ENCODE results near the gene MRPS9.

The MRPS9 gene

GRCh38 chr2:105118960-105119359, 81.1 kb downstream of the MRPS9 start:
- DNase-seq (ENCODE audit: low read depth), result no peak

GRCh38 chr2:105121434-105121833, 83.6 kb downstream of the MRPS9 start:
- DNase-seq (ENCODE audit: low read depth), result no peak

GRCh38 chr2:105125428-105125827, 87.6 kb downstream of the MRPS9 start:
- no peak for DNase-seq (ENCODE audit: low read depth)

- no peak for DNase-seq (ENCODE audit: low read depth)
These were observed 88.1 kb downstream of the MRPS9 start for GRCh38 chr2:105125920-105126319.

- DNase-seq (ENCODE audit: low read depth), result no peak
These were observed 88.5 kb downstream of the MRPS9 start for GRCh38 chr2:105126336-105126735.

GRCh38 chr2:105127289-105127915, 89.5 kb downstream of the MRPS9 start:
- DNase-seq (ENCODE audit: low read depth), result no peak

- no peak for DNase-seq (ENCODE audit: low read depth)
These were observed 91.9 kb downstream of the MRPS9 start for GRCh38 chr2:105129722-105130232.

GRCh38 chr2:105130546-105130945, 92.7 kb downstream of the MRPS9 start:
- no peak for DNase-seq (ENCODE audit: low read depth)

- DNase-seq (ENCODE audit: low read depth), result peak; percentile 18
These were observed 96.2 kb downstream of the MRPS9 start for GRCh38 chr2:105134081-105134480.

- no peak for DNase-seq (ENCODE audit: low read depth)
These were observed 97.6 kb downstream of the MRPS9 start for GRCh38 chr2:105135436-105135835.

- no peak for DNase-seq (ENCODE audit: low read depth)
These were observed 98.5 kb downstream of the MRPS9 start for GRCh38 chr2:105136394-105136793.

GRCh38 chr2:105138643-105139042, 100.8 kb downstream of the MRPS9 start:
- no peak for DNase-seq (ENCODE audit: low read depth)

GRCh38 chr2:105139556-105140239, 101.8 kb downstream of the MRPS9 start:
- no peak for DNase-seq (ENCODE audit: low read depth)

- DNase-seq (ENCODE audit: low read depth), result no peak
These were observed 102.3 kb downstream of the MRPS9 start for GRCh38 chr2:105140240-105140568.

GRCh38 chr2:105141099-105141614, 103.3 kb downstream of the MRPS9 start:
- no peak for DNase-seq (ENCODE audit: low read depth)

GRCh38 chr2:105142239-105142638, 104.4 kb downstream of the MRPS9 start:
- no peak for DNase-seq (ENCODE audit: low read depth)

- no peak for DNase-seq (ENCODE audit: low read depth)
These were observed 105.2 kb downstream of the MRPS9 start for GRCh38 chr2:105143094-105143466.

- peak; percentile 5 for DNase-seq (ENCODE audit: low read depth)
These were observed 105.7 kb downstream of the MRPS9 start for GRCh38 chr2:105143467-105144151.

GRCh38 chr2:105144152-105144940, 106.5 kb downstream of the MRPS9 start:
- no peak for DNase-seq (ENCODE audit: low read depth)

- DNase-seq (ENCODE audit: low read depth), result no peak
These were observed 107.1 kb downstream of the MRPS9 start for GRCh38 chr2:105144941-105145300.

- DNase-seq (ENCODE audit: low read depth), result no peak
These were observed 111.4 kb downstream of the MRPS9 start for GRCh38 chr2:105149272-105149671.

Measured in EH (cell line).